G401 (cell line): Measurements from ENCODE around the gene IVL. TPM values are rescaled to one million over a fixed set of nuclear protein-coding genes. Genes with fewer than 3 reads are reported as not detected.

Source experiments
- DNase-seq: peaks from one replicate; pipeline ENCODE4 v3.0.0-alpha.2; 2015; ENCODE audit warnings: low spot score
- in situ Hi-C: cut with HindIII; loops from 2 replicates; pipeline ENCODE4 v1.10.0; 2016; ENCODE audit warnings: low sequenced_read_pairs, mixed read lengths
- total RNA-seq: library from RNA; depleted of rRNA; stranded (reverse); fragments of >200 nt; shearing (Covaris generic); gene quantifications from 2 replicates; pipeline ENCODE4 v1.2.3, GENCODE V29; 2014; rRNA removed

Gene IVL, protein sequence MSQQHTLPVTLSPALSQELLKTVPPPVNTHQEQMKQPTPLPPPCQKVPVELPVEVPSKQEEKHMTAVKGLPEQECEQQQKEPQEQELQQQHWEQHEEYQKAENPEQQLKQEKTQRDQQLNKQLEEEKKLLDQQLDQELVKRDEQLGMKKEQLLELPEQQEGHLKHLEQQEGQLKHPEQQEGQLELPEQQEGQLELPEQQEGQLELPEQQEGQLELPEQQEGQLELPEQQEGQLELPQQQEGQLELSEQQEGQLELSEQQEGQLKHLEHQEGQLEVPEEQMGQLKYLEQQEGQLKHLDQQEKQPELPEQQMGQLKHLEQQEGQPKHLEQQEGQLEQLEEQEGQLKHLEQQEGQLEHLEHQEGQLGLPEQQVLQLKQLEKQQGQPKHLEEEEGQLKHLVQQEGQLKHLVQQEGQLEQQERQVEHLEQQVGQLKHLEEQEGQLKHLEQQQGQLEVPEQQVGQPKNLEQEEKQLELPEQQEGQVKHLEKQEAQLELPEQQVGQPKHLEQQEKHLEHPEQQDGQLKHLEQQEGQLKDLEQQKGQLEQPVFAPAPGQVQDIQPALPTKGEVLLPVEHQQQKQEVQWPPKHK
- not detected in 2 replicates for total RNA-seq

DNA sequence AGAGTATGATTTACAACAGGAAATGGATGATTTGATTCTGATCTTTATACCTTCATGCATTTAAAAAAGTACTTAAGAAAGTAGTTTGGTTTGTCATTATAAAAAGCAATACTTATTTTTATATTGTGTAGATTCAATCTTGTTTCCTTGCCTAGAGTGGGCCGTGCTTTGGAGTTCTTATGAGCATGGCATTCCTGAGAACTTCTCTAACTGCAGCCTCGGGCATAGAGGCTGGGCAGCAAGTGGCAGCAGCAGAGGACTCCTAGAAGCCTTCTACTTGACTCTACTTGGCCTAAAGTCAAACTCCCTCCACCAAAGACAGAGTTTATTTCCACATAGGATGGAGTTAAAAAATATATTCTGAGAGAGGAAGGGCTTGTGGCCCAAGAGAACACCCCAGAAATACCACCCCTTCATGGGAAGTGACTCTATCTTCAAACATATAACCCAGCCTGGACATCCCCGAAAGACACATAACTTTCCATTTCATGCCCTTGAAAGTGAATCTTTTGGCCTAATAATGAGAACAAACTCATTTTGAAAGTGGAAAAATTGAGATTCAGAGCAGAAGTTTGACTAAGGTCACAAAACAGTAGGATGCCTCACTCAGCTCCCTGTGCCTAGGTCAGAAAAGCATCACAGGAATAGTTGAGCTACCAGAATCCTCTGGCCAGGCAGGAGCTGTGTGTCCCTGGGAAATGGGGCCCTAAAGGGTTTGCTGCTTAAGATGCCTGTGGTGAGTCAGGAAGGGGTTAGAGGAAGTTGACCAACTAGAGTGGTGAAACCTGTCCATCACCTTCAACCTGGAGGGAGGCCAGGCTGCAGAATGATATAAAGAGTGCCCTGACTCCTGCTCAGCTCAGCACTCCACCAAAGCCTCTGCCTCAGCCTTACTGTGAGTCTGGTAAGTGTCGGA lies at the start of gene IVL:
Gene IVL (plus strand): TSS at position 861 of the 916 bp plus-strand sequence. CDS start 1,252 bp downstream, outside the sequence.
- in situ Hi-C loops: no loop called here
- no peak for DNase-seq

DNA sequence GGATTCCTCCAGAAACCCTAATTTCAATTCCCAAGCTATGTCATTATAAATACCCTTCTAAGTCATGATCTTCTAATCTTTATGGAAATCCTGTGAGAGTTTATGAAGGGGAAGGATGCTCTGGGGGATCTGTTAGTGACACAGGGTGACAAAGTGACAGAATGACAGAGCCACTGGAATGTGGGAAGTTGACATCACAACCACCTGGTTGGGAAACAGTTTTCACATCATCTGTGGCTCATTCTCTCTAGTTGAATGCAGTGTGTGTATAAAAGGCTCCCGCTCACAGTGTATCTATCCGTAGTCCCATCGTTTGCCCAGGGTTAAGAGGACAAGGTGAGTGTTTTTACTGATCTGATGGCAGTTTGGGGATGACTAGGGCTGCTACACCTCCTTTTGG lies 48.6 kb upstream of the IVL start, which contains the start of gene LCE7A:
Gene LCE7A (plus strand): TSS at position 301 of the 400 bp plus-strand sequence. CDS start 702 bp downstream, outside the sequence.
- DNase-seq: no peak
- in situ Hi-C loops: no loop called here

DNA sequence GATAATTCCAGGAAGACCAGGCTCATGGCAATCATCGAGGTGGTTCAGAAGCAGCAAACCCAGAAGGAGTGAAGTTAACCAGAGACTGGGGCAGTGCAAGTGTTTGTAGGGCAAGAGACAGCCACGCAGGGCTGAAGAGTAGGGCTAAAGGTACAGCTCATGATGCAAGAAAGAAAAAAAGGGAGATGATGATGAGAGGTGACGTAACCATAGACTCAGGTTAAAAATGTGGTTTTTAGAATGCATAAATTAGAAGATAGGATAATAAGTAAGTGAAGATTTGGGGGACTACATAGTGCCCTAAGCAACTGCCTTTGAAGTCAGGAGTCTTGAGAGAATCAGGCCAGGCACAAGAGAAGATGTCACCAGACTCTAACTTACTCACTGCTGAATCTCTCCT lies 48.2 kb upstream of the IVL start:
- in situ Hi-C loops: no loop called here
- DNase-seq: no peak

DNA sequence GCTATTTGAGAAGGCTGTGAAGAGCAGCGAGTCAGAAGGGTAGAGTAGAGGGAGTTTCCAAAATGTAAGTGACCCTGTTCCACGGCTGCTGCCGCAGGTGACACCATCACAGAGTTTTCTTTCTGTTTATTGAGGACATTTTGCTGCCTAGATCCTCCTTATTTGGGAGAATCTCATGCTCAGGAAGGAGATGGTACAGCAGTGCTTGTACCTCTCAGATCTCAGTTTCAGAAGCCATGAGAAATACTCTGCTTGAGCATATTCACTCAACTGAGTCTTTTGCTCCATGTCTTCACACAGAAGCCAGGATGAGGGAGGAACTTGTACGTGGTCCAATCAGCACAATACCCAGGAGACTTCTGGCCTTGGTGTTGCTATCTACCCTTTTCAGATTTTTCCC lies 47.0 kb upstream of the IVL start:
- in situ Hi-C loops: no loop called here
- no peak for DNase-seq

DNA sequence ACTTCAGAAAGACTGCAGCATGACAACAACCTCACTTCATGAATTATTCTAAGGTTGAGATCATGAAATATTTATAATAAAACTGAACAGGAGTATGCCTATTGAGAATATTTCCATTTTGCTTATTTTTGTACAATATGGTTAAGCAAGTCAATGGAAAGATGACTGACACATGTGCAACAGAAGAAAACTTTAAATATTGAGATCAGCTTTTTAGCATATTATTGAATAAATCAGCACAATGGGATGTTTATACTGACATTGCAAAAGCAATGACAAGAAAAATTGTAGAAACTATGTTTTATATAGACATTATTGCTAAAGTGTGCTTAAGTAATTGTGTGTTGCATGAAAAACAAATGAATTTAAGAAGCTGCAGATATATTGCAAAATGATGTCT lies 43.9 kb upstream of the IVL start:
- in situ Hi-C loops: no loop called here
- no peak for DNase-seq

DNA sequence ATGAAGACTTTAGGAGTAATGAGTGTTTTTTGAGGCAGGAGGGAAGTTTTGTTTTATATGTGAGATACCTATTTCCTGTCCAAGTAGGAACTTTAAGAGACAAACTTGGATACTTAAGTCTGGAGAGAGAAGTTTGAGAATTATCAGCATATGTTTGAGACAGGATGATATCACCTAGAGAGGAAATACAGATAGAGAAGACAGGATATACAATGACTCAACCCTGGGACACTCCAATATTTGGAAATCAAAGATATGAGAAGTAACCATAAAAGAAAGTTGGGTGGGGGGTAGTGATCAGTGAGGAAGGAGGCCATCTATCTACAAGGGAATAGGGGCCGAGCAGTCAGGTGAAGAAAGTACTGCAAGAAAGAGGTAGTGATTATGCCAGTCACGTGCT lies 42.0 kb upstream of the IVL start:
- DNase-seq: no peak
- in situ Hi-C loops: no loop called here

DNA sequence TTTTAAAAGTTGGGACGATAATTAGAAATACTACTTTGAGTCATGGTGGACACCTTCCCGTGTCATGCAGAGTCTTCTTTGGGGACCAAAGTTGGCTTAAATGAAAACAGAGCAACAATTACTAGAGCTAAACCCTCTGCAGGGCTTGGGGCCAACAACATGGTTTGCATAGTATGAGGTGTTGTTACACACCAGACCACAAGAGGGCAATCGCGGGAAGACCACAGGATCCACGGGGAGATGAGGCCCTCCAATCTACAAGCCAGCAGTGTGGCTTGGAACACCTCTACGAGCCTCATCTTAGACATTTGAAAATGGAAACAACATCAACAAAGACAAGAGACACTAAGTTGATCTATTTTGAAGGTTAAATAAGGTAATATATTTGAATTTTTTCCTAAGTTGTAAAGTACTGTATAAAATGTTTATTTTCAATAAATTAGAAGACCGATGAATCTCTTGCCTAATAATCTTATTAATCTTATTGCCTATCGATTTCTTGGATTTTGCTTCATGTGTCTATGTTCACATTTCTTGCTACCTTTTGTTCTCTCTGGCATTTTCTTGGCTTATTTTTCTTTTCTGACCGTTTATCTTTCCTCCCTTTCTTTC lies 38.4 kb upstream of the IVL start:
- peak; percentile 37 for DNase-seq
- in situ Hi-C loops: no loop called here

DNA sequence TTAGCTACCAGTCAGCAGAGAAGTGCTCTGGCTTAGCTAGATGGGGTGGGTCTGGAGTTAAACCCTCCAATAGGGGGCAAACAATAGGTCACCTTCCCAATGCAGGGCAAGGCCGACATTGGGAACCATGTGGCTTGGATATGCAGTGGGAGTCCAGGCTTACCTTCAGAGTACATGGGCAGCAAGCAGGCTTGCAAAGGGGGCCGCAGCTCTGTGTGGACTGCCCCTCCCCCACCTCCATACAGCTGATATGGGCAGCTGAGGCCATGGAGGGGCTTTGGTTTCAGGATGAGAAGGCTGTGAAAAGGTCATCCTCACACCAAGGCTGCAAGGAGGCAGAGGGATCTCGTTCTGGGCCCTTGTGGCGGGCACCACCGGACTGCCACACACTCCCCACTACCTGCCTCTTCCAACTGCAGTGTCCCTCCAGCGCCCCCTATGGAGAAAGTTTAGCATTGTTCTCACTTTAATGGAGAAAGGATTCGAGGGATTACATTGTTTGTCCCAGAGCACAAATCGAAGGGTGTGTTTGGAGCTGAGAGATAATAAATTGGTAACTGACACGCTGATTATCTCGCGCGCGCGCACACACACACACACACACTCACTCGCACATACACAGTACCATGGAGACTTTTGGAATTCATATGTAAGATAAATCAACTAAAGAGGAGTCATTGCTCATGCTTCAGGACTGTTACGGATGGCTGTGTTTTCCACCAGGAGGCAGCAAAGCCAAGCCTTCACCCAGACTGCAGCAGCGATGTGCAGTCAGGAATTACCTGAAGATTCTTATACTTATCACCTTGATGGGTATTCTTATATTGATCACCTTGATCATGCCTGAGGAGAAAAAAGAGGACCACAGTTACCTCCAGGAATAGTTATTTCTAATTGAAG lies 37.3 kb upstream of the IVL start:
- peak; percentile 2 for DNase-seq
- in situ Hi-C loops: no loop called here

DNA sequence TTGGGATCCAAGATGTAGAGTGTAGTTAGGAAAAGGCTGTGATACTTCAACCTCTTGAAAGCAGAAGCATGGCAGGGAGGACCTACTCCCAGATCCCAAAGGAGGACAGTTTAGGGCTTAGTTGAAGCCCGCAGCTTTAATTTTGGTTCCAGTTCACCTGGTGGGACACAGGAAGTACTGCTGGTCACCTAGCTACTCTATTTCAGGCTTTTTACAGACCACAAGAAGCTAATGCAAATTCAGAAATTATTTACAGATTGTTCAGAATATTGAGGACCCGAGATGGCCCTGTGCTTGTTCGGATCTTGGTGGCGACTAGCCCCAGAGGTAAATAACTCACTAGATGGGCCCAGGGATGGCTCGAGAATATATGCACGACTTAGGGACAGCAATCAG lies 36.6 kb upstream of the IVL start:
- in situ Hi-C loops: no loop called here
- DNase-seq: no peak

DNA sequence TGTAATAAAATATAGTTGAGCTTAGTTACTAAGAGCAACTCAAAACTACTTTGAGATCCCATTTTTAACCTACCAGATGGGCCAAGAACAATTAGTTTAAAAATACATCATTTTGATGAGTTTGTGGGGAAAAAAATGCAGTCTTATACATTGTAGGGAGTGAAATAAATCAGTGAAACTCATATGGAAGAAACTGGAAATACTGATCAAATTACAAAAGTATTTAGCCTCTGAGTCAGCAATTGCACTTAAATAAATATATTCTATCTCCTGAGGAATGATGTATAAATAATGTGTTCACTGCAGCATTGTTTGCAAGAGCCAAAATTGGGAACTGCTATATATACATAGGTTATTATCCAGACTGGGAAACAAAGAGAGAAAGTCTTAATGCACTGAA lies 34.9 kb upstream of the IVL start:
- in situ Hi-C loops: no loop called here
- DNase-seq: no peak

DNA sequence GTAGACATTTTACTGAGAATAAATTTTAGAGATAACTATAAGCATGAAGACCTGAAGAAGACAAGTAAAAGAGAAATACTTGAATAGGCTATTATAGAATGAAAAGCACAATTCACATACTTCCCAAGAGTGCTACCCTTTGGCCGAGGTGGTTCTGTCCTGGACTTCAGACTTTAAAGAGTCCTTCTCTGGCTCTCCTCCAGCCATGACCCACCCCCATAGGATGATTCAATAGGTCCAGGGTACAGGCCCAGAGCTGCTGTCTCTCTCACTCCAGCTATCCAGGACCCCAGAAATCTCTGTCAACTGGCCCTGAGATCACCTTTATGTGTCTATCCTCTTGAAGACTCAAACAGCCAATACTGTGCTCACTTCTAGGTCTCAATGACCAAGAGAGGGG lies 31.5 kb upstream of the IVL start:
- in situ Hi-C loops: no loop called here
- DNase-seq: no peak

DNA sequence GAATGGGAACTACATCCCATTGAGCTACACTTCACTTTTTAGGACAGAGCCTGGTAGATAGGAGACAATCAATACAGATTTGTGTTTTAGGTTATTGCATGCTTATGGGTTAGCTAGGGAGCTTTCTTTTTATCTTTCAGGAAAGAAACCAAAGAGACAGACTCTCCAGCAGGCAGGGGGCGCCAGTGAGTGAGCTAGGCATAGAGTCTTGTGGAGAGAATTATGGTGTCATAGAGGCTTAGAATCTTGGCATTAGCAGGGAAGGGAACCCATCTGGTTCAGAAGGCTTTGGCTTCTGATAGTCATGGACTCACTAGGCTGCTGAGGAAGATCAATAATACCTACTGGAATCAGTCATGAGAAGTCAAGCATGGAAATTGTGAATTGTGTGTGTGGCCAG lies 30.3 kb upstream of the IVL start, which contains the start of gene SMCP:
Gene SMCP (plus strand): TSS at position 281 of the 400 bp plus-strand sequence. CDS start 6,101 bp downstream, outside the sequence.
- in situ Hi-C loops: no loop called here
- DNase-seq: peak; percentile 1

DNA sequence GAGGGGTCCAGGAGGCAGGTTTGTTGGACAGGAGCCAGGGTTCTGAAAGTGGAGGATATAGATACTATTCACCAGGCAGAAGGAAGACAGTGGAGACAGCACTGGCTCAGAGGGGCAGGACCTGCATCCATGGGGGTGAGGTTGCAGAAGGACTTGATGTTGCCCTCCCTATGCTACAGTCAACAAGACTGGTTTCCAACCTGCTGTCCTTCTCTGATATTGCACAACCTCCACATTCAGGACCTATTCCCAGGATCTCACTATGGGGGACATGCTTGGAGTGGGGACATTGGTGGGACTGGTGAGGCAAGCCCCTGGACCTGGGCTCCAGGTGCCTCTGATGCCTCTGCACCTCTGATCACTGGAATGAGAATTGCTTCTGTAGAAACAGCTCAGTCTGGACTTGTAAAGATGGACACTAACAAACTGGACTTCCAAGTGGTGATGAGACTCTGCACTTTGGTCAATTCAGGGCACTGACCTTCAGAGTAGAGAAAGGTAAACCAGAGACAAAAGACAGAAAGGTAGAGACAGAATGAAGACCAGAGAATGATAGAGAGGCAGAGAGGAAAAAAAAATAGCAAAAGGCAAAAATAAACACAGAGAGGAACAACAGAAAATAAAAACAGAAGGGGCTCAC lies 28.7 kb upstream of the IVL start:
- in situ Hi-C loops: no loop called here
- no peak for DNase-seq

DNA sequence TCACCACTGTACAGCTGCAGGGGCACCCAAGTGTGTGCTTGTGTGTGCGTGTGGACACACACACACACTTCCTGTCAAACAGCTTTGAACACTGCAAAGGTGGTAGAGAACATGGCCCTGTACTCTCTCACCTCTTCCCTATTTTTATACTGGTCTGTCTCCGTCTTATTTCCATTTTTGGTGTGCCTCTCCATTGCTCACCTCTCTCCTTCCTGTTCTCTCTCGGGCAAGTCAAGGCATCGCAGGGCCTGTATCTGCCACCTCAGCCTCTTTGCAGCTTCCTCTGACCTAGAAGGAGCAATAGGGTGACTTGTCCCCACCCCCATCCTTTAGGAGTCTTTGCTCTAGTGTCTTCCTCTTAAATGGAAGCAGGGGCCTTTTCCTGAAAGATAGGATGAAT lies 28.0 kb upstream of the IVL start:
- in situ Hi-C loops: no loop called here
- no peak for DNase-seq

DNA sequence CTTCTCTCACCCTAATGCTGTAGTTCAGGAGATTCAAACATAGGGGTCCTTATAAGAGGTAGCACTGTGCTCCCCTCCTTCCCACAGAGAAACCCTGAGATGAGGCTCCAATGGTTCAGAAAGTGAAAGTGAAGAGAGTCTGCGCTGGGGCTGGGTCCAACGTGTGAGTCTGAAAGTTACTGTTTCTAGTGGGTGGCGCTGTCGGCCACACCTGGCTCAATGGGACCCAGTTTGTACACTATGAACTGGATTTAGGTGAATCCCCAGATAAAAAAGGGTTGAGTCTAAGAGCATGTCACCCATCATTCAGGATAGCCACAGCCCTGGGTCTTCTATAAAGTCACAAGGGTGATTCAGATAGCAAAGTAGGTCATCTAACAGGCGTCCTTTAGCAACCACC lies 27.4 kb upstream of the IVL start:
- in situ Hi-C loops: no loop called here

DNA sequence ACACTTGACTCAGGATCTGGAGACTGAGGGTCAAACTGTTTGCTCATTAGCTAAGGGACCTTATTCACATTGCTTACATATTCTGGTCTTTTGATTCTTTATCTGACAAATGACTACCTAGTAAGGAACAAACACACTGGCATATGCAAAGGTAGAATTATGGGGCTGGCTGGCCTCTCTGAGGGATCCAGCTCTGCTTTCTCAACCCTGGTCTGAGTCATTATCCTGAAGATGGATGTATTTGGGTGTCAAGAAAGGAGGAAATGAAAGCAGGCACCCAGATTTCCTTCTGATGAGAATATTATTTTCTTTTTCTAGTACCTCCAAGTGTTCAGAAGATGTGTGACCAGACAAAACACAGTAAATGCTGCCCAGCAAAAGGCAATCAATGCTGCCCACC lies 24.3 kb upstream of the IVL start:
- DNase-seq: no peak
- in situ Hi-C loops: no loop called here

More for the DNA sequence above, 27.4 kb upstream of the IVL start:
- DNase-seq: no peak

DNA sequence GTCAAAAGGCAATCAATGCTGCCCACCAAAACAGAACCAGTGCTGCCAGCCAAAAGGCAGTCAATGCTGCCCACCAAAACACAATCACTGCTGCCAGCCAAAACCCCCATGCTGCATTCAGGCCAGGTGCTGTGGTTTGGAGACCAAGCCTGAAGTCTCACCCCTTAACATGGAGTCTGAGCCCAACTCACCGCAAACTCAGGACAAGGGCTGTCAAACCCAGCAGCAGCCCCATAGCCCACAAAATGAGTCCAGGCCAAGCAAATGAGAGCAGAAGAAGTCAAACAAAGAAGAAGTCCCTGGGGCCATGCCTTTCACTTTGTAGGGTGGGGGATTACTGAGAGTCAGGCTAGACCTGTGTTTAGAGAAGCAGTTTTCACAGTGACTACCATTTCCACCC lies 23.8 kb upstream of the IVL start:
- no peak for DNase-seq
- in situ Hi-C loops: no loop called here
